ENCODE results near the gene SMPDL3B.

SMPDL3B gene

GRCh38 chr1:27934818-27935549 lies at the start of gene SMPDL3B:
Gene SMPDL3B, plus strand, starts transcription at chr1:27935000. Its CDS starts 184 bp downstream, at chr1:27935184.
- no peak for DNase-seq (ENCODE audit: low spot score)

GRCh38 chr1:27885114-27885528 lies 49.7 kb upstream of the SMPDL3B start:
- DNase-seq (ENCODE audit: low spot score) = no peak

DNA sequence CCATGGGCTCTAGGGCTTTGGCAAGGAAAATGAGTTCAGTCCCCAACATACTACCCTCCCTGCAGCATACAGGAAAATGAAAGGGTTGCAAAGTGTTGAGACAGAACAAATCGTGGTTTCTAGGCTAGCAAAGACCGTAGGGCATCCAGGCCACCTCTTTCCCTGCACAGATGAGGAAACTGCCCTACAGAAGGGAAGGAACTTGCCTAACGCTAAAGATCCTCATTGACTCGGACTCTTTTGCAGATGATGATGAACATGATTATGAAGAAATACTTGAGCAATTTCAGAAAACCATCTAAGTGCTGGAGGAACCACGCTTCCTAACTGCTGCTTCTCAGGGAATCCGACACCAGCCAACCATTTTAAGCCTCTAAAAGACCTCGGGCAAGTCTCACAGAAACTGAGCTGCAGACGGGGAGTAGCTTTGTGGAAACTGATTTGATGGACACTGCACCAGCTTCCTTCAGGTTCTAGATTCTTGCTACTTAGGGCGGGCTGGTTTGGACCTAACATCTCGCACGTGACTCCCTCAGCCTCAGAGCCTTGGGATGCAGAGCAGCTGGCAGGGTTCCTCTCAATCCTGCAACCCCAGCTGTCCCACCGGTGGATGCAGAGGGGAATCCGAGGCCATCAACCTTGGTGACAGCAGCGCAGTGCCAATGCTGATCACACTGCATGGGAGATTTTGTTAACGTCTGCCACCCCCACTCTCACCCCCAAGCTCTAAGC lies 49.0 kb upstream of the SMPDL3B start:
- DNase-seq (ENCODE audit: low spot score) = no peak

- no peak for DNase-seq (ENCODE audit: low spot score)
Observed at GRCh38 chr1:27886353-27886679, 48.5 kb upstream of the SMPDL3B start.

DNA sequence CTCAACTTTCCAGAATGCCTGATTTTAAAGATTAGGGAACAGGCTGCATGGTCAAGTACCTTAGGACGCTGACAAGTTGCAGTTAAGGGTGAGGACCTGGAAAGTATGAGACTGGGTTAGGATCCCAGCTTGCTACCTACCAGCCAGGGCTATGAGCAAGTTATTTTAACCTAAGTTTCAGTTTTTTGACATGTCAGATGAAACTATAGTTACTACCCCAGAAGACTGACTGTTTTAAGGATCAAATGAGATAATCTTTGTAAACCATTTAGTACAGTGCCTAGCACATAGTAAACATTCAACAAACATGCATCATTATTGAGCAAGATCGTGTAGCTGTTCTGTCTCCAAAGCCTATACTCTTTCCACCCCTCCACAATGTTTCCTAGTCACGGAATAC lies 48.1 kb upstream of the SMPDL3B start:
- no peak for DNase-seq (ENCODE audit: low spot score)

- no peak for DNase-seq (ENCODE audit: low spot score)
Observed at GRCh38 chr1:27887215-27888021, 47.4 kb upstream of the SMPDL3B start.

- no peak for DNase-seq (ENCODE audit: low spot score)
Observed at GRCh38 chr1:27889506-27889905, 45.3 kb upstream of the SMPDL3B start.

GRCh38 chr1:27891196-27891889 lies 43.5 kb upstream of the SMPDL3B start:
- no peak for DNase-seq (ENCODE audit: low spot score)

- DNase-seq (ENCODE audit: low spot score) = no peak
Observed at GRCh38 chr1:27894521-27894920, 40.3 kb upstream of the SMPDL3B start.

DNA sequence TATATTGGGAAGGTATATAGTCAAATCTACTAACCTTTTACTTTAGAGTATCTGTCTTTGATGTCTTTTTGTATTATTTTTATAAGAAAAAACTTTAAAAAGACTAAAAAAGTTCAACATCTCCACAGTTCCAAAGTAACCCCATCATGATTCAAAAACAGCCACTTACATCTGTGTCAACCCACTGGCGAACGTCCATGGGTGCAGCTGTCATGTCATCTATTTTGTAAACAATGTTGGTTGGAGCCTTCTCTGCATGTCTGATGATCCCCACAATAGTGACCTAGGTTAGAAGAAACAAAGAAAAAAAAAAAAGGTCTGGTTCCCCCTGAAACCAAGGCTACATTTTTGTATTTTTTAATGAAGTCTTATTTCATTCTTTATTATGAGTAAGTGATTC lies 28.0 kb upstream of the SMPDL3B start:
- DNase-seq (ENCODE audit: low spot score) = peak; percentile 29

GRCh38 chr1:27912429-27912828 lies 22.4 kb upstream of the SMPDL3B start:
- DNase-seq (ENCODE audit: low spot score) = no peak

- no peak for DNase-seq (ENCODE audit: low spot score)
Observed at GRCh38 chr1:27915082-27915575, 19.7 kb upstream of the SMPDL3B start.

DNA sequence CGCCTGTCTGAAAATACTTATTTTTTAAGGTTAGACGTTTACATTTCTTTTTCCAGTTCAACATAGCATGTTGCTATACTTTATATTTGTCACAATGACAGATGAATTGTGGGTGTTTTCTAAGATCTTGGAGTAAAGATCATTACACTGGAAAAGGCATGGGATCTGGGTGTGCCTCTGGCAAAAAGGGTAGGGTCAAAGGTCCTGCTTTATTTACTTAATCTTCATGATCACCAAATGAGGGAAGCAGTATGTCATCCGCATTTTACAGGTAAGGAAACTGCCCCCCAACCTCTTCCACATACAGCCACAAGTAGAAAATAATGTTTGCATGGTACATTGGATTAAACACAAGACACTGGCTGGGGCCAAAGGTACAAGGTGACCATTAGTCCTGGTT lies 12.5 kb upstream of the SMPDL3B start:
- no peak for DNase-seq (ENCODE audit: low spot score)

GRCh38 chr1:27928216-27928954 lies 6.4 kb upstream of the SMPDL3B start:
- no peak for DNase-seq (ENCODE audit: low spot score)

DNA sequence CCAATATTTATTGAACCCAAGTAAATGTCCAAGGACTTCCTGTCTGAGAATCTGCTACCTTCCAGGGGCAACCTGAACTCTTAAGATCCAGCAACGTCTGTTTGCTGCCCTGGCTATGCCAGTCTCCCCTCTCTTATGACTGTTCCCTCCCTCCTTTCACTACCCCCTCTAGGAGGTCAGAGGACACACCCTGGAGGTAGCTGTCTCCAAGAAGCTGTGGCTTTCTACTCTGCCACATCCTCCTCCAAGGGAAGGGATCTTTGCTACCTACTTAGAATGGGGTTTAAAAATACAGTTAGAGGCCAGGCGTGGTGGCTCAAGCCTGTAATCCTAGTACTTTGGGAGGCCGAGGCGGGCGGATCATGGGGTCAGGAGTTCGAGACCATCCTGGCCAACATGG lies 3.6 kb upstream of the SMPDL3B start:
- no peak for DNase-seq (ENCODE audit: low spot score)

GRCh38 chr1:27931759-27932158 lies 3.0 kb upstream of the SMPDL3B start:
- DNase-seq (ENCODE audit: low spot score) = no peak

DNA sequence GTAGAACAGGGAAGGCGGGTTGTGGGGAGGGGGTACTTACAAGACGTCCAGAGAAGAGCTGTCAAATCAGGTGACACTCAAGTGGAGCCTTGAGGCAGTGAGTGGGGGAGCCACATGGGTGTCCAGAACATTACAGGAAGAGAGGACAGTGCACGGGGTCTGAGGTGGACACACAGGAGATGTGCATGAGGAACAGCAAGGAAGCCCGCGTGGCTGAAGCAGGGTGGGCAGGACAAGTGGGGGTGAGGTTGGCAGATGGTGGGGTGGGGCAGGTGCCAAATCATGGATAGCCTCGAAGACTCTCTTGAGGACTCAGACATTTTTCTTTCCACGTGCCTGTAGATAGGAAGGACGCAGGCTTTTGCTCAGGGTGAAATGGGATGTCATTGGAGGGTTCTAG lies 921 bp downstream of the SMPDL3B start:
- DNase-seq (ENCODE audit: low spot score) = no peak

DNA sequence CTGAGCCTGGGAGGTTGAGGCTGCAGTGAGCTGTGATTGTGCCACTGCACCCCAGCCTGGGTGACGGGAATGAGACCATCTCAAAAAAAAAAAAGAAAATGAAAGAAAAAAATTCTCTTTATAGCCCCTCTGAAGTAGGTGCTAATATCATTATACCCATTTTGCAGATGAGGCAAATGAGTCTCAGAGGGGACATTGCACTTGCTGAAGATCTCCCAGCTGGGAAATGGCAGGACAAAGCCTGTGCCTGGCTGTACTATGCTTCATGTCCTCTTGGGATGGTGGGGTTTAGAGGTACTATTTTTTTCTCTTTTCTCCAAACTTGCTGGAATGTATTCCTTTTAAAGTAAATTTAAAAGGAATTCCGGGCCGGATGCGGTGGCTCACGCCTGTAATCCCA lies 1.6 kb downstream of the SMPDL3B start:
- no peak for DNase-seq (ENCODE audit: low spot score)

DNA sequence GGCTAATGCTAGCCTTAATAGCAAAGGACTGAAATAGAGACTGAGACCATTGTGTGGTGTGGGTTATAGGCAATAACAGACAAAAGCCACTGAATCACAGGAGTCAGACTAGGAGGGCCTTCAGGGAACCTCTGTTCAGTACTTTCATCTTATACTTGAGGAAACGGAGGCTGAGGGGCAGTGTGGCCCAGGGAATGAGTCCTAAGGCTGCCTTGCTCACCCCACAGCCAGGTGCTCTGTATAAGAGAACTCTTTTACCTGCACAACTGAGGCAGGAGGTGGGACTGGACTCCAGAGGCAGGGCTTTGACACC lies 2.7 kb downstream of the SMPDL3B start:
- DNase-seq (ENCODE audit: low spot score) = no peak

GRCh38 chr1:27938488-27938887 lies 3.7 kb downstream of the SMPDL3B start:
- DNase-seq (ENCODE audit: low spot score) = no peak

GRCh38 chr1:27940297-27940696 lies 5.5 kb downstream of the SMPDL3B start:
- peak; percentile 34 for DNase-seq (ENCODE audit: low spot score)

Data from globus pallidus (tissue), 1 donor.